Activated CD8-positive, alpha-beta memory T cell treated with anti-CD3 and anti-CD28 coated beads, Interleukin-2, amount 50 U/mL, for 1 hour (primary cell): ENCODE data around the gene APELA.
"Not testable (repeated sequence)": the region's sequence is repeated elsewhere in the genome, so short reads cannot be mapped to it uniquely, and the experiment has no call there.

ENCODE experiments used
- DNase-seq: peaks from one replicate; pipeline ENCODE4 v3.0.0-alpha.2; 2020; ENCODE audit errors: extremely low read depth

The APELA gene, protein sequence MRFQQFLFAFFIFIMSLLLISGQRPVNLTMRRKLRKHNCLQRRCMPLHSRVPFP

DNA sequence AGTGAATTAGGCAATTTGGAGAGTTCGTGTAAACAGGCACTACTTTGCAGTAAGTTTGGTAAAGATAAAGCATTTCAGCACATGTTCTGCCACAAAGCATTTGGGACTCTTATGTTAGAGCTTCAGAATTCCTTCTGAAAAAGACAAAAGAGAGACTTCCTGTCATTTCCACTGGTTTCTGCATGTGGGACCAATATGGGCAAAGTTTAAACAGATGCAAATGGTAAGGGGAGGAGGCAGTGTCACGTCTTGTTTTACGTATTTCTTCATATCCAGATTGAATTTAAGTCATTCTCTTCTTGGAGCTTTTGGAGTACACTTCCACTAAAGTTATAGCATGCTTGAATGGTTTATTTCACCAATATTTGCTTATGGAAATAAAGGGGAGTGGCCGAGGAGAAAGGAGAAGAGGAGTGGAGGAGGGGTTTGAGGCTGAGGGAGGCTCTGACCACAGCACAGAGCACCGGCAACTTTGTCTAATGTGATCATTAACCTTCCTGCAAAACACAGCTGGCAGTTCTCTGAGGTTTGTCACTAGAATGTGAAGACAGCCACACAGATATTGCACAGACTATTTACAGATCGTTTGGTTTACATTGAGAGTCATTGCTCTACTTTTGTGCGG is at the start of gene APELA:
TSS of gene APELA (plus strand) at position 479 of the 625 bp plus-strand sequence. CDS start 154 bp downstream, outside the sequence.
- DNase-seq, result no peak

DNA sequence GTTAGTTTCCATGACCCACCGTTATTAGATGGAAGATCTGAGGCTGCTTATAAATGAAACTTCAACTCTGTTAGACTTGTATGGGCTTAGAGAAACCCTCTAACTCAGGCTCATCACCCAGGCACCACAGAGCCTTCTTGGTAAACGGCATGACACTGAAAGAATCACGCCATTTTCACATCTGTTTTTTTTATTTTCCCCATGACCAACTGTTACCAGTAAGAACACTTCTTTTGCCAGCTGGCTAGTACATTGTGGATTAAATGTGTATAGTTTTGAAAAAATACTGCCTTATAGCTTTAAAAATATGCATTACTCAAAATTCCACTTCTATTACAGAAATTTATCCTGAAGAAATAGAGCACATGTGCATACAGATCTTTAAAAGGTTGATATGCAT is 48.0 kb upstream of the APELA start:
- DNase-seq, result no peak

DNA sequence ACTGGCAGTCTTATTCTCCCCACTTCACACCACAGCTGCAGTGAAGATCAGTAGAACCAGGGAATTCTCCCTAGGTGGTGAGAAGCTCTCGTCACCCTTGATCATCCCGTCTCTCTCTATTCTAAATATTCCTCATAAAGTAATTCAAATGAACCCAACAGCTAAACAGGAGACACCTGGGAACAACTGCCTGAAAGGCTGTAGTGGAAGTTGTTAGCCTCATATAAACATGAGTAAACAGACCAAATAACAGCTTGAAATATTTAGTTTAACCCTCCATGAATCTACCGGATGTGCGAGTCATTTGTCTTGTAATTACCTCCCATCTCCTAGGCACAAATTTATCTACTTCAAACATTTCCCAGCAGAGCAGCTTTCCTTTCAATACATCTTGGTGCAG is 30.4 kb upstream of the APELA start:
- no peak for DNase-seq

DNA sequence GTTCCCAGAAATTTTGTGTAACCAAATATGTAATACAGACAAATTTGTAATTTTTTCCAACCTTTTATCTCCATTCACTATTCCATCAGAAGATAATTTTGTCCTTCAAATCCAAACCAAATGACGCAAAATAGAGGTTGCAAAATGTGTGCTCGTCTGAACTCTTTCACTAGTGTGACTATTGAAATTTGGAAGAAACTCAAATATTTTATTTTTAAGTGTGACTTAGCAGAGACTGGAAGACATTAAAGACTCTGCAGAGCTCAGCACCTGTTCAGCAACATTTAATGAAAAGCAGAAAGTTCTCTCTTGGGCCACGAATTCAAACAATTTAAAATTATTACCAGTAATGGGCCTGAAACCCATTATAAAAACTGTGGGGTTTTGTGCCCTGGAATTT is 30.0 kb upstream of the APELA start:
- no peak for DNase-seq

DNA sequence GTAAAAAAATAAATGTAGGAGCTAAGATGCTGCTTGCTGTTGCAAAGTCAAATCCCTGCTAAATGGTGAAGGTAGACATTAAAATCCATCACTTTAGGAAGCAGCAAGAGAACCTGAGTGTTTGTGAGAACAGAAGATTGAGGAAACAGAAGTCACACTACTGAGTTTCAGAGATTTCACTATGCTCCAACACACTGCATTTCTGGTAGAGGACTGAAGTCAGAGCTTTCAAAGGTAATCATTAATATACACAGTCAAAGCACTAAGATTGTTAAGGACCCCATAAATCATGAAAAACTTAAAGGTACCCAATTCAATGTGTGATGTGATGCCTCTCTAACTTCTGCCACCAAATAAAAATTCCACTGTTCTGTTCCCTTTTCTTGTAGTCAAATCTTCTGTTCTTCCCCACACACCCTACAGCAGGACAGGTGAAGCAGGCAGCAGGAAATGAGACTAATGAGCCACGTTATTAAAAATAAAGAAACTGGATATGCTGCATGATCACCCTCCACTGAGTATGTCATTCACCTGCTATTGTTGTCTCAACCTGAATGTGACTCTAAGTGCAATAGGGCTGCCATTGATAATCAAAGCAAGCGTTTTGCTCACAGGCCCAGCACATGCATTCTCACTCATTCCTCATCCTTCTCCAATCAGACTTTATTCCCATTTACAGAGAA is 28.9 kb upstream of the APELA start:
- no peak for DNase-seq

DNA sequence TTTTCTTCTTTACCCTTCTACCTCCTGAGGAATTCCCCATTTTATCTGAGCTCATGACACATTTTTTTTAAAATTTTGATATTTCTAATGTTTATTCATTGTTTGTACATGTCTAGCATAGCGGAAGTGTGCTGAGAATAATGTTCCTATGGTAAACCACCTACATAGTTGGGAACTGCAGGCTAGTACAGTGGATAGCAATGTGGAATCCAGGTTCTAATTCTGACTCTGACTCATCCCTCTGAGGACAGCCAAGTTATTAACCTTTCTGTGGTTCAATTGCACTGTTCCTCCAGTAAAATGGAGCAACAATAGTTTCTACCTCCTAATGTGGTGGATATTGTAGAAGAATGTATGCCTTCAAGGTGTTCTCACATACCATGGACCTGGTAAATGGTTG is 20.6 kb upstream of the APELA start:
- DNase-seq, result no peak

DNA sequence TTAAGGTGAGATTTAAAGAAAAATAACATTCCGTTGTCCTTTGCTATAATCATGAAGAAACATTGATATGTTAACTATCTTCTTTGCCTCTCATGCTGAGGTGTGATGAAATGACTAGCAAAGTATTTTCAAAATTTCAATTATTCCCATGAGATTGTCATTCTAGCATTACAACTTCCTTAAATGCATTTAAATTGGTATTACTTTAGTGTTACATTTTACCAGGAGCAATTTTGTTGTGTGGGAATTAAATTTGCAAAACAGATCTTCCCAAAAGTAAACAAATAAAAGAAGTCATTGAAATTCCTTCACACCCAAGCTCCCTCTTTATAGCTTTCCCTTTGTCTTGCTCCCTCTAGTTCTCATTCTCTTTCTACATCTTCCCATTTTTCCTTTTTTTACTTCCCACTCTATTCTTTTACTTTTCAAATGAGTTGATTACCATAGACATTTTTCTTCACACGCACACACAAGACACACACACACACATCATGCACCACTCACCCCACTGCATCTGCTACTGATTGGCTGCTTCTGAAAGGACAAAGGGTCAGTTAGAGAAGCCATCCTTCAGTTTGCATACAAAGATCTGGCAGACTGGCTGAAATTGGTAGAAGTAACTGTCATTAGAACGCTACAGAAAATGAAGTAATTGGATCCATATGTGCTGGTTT is 10.0 kb upstream of the APELA start:
- no peak for DNase-seq

DNA sequence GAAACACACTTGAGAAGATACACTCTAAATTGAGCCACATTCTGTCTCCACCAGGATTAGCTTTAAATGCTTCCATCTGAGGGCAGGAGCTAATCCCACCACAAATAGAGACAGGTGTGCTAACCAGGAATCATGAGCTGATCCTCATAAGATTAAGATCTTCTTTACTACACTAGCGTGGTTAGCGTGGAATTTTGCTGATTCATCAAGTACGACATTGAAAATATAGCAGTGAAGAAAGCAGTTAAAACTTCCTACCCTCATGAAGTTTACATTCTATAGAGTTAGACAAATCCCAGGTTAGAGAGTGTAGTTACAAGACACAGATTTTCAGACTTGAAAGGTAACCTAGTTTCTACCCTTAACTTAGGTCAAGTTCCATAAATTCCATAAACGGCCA is 5.3 kb upstream of the APELA start:
- DNase-seq, result no peak

DNA sequence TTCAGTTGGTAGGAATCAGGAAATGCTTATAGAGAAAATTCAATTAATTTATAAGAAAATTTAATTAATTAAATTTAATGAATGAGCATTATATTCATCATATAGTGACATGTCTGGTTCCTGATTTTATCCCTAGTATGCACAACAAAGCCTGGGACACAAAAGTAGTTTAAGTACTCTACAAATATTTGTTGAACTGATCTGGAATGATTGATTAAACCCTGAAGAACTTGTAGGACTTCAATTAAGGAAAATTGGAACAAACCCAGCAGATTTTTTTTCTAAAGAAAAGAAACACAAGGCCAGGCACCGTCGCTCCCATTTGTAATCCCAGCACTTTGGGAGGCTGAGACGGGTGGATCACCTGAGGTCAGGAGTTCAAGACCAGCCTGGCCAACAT is 4.5 kb upstream of the APELA start:
- DNase-seq, result no peak

DNA sequence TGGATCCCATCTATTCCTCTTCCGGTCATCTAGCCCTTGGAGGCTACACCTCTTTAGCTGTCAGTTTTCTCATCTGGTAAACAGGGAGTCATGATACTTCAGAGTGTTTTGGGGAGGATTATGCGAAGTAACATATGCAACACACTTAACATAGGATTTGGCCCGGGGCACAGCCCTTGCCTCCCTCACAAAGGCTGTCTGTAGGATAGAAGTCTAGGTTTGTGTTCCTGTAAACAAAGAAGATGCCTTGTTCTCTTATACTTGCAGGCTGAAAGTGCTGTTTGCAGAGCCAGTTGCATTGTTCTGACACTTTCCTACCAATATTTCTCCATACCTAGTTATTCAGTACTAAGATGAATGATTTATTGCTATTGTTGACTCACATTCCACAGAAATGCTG is 2.2 kb upstream of the APELA start:
- no peak for DNase-seq

DNA sequence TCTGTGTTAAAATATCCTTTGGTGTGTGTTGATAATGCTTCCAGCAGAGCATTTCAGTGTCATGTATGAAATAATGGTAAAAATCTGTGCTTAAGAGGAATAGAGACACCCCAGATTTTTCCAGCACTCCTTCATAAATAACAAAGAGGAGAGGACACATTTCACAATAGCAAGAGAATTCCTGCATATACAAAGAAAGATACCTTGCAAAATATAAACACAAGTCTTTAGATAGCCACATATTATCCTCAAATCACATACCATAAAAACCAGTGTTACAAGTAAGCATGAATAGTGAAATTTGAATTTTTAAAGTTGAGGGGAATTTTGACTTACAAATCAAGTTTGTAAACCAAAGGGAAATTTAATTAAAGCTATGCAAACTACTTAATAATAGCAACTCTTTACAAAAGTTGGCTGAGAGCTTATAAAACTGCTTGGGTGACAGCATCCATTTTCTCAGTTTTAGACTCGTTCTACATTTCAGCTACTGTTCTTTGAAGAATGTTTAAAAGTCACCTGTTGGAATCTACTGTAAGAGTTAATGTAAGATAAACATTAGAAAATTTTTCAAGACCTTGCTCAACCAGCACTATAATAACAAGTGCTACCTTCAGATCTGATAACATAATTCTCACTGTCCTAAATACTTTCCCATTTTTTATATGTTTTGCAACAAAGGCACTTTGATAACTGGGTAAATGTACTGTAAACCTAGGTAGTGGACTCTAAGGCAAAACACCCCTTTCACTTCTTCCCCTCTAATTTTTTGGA is 3.7 kb downstream of the APELA start:
- no peak for DNase-seq

DNA sequence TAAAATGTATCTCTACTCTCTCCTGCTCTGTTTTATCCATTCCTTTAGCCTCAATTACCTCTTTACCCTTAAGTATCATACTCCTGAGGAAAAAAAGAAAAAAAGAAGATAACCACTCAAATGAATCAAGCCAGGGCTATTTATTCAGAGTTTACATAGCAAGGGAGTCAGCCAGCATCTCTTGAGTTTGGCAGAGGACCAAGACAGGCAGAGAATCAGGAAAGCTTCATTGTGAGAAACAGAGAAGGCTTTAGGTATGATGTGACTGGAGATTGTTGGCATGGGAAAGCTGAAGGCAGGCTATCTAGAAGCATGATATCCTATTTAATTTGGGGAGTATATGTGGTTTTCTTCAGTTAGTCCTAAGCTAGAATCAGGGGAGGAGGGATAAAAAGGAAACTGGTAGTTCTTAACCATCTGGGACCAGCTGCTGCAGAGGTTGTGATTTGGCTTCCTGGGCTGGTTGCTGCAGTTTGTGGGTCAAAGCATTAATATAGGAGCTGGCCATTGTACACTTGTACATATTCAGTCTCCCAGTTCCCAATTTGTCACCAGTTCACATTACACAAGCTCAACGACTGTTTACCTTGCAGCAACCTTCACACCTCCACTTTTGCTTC is 11.2 kb downstream of the APELA start:
- DNase-seq, result no peak

DNA sequence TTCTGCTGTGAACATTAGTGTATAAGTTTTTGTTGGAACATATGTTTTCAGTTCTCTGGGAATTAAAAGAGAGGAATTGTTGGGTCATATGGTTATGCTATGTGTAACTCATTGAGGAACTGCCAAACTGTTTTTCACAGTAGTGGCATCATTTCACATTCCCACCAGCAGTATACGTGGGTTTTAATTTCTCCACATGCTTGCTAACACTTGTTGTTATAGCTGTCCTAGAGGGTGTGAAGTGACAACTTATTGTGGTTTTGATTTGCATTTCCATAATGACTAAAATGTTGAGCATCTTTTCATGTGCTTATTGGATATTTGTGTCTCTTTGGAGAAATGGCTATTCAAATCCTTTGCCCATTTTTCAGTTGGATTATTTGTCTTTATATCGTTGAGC is 13.7 kb downstream of the APELA start:
- DNase-seq, result no peak

DNA sequence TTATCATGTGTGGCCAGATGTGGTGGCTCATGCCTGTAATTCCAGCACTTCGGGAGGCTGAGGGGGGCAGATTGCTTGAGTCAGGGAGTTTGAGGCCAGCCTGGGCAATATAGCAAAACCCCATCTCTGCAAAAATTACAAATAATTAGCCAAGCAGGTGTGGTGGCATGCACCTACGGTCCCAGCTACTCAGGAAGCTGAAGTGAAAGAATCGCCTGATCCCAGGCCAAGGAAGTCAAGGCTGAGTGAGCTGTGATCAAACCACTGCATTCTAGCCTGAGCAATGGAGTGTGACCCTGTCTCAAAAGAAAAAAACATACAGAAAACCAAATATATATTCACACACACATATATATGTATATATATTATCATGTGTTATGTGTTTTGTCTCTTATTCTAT is 15.0 kb downstream of the APELA start:
- no peak for DNase-seq

DNA sequence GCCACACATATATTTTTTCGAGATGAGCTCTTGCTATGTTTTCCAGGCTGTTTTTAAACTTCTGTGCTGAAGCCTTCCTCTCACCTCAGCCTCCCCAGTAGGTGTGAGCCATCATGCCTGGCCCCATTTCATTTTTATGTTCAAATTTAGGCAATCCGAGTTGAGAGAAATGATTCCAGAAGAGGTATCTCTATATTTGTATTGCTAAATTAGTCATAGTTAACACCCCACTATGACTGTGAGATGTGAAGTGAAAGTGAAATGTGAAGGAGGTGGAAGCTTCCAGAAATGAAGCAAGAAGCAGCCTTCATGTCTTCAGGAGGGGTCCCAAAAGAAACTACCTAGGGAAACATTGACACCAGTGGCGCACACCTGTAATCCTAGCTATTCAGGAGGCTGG is 17.7 kb downstream of the APELA start:
- no peak for DNase-seq

DNA sequence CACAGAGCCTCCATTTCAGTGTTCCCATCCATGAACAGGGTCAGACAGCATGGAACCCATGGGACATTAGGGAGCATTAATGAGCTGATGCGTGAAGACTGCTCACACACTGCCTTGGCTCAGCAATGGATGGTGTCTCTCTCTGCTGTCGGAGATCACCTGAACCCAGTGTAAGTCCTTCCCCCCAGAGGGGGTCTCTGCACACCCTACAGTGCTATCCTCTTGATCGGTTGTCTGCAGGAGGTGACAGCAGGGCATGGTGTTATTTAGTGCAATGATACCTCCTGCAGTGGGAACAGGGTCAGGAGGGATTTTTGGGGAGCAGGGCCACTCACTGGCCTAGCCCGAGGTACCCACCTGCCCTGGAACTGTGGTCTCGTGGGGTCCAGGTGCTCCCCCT is 25.6 kb downstream of the APELA start:
- DNase-seq, result no peak

DNA sequence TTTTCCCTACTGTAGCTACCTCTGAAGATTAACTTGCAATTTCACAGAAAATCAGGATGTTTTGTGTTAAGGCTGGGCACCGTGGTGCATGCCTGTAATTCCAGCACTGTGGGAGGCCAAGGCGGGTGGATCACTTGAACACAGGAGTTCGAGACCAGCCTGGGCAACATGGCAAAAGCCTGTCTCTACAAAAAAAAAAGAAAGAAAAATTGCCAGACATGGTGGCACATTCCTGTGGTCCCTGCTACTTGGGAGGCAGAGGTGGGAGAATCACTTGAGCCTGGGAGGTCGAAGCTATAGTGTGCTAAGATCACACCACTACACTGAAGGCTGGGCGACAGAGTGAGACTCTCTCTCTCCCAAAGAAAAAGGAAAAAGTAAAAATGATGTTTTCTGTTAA is 27.4 kb downstream of the APELA start:
- DNase-seq, result no peak

DNA sequence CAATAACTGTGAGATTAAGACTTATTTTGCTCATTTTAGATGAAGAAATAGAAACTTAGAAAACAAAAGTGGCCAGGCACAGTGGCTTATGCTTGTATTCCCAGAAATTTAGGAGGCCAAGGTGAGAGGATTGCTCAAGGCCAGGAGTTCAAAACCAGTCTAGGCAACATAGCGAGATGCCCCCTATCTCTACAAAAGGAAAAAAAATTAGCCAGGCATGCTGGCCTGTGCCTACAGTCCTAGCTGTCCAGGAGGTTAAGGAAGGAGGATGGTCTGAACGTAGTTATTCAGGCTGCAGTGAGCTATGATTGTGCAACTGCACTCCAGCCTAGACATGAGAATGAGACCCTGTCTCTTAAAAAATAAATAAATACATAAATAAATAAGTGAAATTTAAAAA is 28.0 kb downstream of the APELA start:
- DNase-seq, result no peak

DNA sequence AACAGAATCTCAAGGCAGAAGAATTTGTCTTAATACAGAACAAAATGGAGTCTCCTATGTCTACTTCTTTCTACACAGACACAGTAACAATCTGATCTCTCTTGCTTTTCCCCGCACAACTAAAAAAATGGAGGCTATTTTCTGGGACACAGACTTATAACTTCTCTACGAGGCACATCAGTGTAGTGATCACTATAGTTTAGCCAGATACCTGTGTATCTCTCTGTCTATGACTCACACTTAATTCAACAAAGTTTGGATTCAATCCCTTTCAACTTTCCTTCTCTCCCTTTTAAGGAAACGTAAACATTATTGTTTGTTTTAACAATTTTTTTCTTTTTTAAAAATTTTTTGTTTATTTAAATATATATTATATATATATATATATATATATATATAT is 29.4 kb downstream of the APELA start:
- no peak for DNase-seq

DNA sequence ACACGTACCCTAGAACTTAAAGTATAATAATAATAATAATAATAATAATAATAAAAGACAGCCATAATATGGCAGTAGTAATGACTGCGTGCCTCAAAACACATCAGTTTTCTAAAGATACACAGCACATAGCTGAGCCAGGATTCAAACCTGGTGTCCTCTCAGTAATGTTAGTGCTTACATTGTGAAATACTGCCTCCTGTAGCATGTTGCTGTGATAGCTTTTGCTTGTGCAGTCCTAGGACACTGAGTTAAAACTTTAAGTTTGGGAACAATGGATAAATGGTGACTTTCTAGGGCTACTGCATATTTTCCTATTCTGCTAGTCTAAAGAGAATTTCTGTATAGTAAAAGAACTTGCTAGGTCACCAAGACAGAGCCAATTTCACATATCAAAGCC is 36.5 kb downstream of the APELA start:
- not testable (repeated sequence) for DNase-seq

DNA sequence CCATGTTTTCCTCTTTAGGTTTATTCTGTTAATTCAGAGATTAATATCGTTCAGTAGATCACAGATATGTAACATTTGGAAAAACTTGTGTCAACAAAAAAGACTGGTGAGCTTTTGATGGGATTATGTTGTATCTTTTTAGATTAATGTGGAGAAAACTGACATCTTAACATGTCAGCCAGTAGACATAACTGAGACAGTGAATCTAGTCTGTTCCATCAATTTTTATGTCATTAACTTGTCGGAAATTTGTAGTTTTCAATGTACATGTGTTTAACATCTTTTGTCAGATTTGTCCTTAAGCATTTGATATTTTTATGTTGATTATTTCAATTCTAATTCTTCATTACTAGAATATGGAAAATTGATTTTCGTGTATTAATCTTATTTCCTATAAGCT is 42.0 kb downstream of the APELA start:
- DNase-seq, result no peak

DNA sequence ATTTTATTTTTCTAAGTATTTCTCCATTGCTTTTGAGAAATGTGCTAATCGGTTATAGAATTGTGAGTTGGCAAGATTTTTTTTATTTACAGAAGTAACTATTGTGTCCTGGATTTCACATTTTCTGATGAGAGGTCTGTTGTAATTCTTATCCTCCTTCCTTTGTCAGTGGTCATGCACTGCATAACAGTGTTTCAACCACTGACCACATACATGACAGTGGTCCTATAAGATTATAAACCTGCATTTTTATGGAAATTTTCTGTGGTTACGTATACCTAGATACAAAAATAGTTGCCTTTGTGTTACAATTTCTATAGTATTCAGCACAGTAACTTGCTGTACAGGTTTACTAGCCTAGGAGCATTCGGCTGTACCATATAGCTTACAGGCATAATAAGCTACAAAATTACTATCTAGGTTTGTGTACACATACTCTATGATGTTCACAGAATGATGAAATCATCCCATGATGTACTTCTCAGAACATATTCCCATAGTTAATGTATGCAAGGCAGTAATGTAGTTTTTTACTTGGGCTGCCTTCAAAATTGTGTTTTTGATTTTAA is 47.8 kb downstream of the APELA start:
- DNase-seq, result no peak
